ENCODE data around the gene CAMSAP1. TPM values are rescaled to one million over a fixed set of nuclear protein-coding genes. Genes with fewer than 3 reads are reported as not detected.

Gene CAMSAP1
- total RNA-seq, 1 experiment from 2014 or later = 14.5 TPM

GRCh38 chr9:135761845-135762168 is 145.5 kb downstream of the CAMSAP1 start:
- Histone ChIP-seq H3K9me3 (peaks cover 5% of the 10 kb centered on the region; the same call in 1 of the 2 replicates), H3K4me3 (no peak overlapping the region), H3K27me3 (no peaks in the 10 kb centered on the region), H3K36me3 (no peaks in the 10 kb centered on the region)
- no peak for DNase-seq

GRCh38 chr9:135761150-135761844 is 146.0 kb downstream of the CAMSAP1 start:
- DNase-seq = no peak
- H3K9me3 ChIP-seq = peaks cover 4% of the 10 kb centered on the region; the same call in 1 of the 2 replicates

GRCh38 chr9:135760465-135760864 is 146.9 kb downstream of the CAMSAP1 start:
- no peak for DNase-seq
- no peak overlapping the region for H3K4me3 ChIP-seq

More at GRCh38 chr9:135761150-135761844, 146.0 kb downstream of the CAMSAP1 start:
- Histone ChIP-seq H3K4me3 (no peak overlapping the region), H3K36me3 (no peaks in the 10 kb centered on the region), H3K27me3 (no peaks in the 10 kb centered on the region)

GRCh38 chr9:135759676-135760300 is 147.6 kb downstream of the CAMSAP1 start:
- H3K36me3 ChIP-seq = no peaks in the 10 kb centered on the region
- H3K9me3 ChIP-seq = no peaks in the 10 kb centered on the region
- no peak overlapping the region for H3K4me3 ChIP-seq
- H3K27me3 ChIP-seq = no peaks in the 10 kb centered on the region
- no peak for DNase-seq

More at GRCh38 chr9:135760465-135760864, 146.9 kb downstream of the CAMSAP1 start:
- no peaks in the 10 kb centered on the region for H3K9me3 ChIP-seq
- H3K36me3 ChIP-seq = no peaks in the 10 kb centered on the region
- no peaks in the 10 kb centered on the region for H3K27me3 ChIP-seq

GRCh38 chr9:135758870-135759269 is 148.5 kb downstream of the CAMSAP1 start:
- H3K36me3 ChIP-seq = no peaks in the 10 kb centered on the region
- H3K9me3 ChIP-seq = no peaks in the 10 kb centered on the region
- no peaks in the 10 kb centered on the region for H3K27me3 ChIP-seq
- no peak overlapping the region for H3K4me3 ChIP-seq
- DNase-seq = no peak

Other genes starting within 250 kb of the CAMSAP1 start
- gene LCN9, start 244.2 kb downstream of the CAMSAP1 start, total RNA-seq (2014; rRNA removed; shearing (Covaris generic); ENCODE audit: low replicate concordance) = not detected in 2 replicates
- not detected in 2 replicates for gene SOHLH1, start 208.1 kb downstream of the CAMSAP1 start, total RNA-seq (2014; rRNA removed; shearing (Covaris generic); ENCODE audit: low replicate concordance)
- gene KCNT1, start 205.4 kb downstream of the CAMSAP1 start, total RNA-seq (2014; rRNA removed; shearing (Covaris generic); ENCODE audit: low replicate concordance) = not detected in 2 replicates
- gene UBAC1, start 53.8 kb upstream of the CAMSAP1 start, total RNA-seq (2014; rRNA removed; shearing (Covaris generic); ENCODE audit: low replicate concordance) = 49.9 and 81.3 TPM in 2 replicates
- 13.4 and 22.4 TPM in 2 replicates for gene NACC2, start 187.7 kb upstream of the CAMSAP1 start, total RNA-seq (2014; rRNA removed; shearing (Covaris generic); ENCODE audit: low replicate concordance)
- gene TMEM250, start 211.3 kb upstream of the CAMSAP1 start, total RNA-seq (2014; rRNA removed; shearing (Covaris generic); ENCODE audit: low replicate concordance) = 62.5 and 78.4 TPM in 2 replicates

All from MG63 (cell line).